ENCODE results near the gene PDGFA.

The PDGFA gene

GRCh38 chr7:505171-505570 is 14.5 kb downstream of the PDGFA start:
- DNase-seq (ENCODE audit: low read depth in 1 of 2, low spot score in 1 of 2), result no peak

- DNase-seq (ENCODE audit: low read depth in 1 of 2, low spot score in 1 of 2), result no peak
Observed at GRCh38 chr7:504221-505111, 15.2 kb downstream of the PDGFA start.

GRCh38 chr7:503575-504111 is 16.0 kb downstream of the PDGFA start:
- DNase-seq (ENCODE audit: low read depth in 1 of 2, low spot score in 1 of 2), result no peak

GRCh38 chr7:502296-502695 is 17.4 kb downstream of the PDGFA start:
- DNase-seq (ENCODE audit: low read depth in 1 of 2, low spot score in 1 of 2), result no peak

- DNase-seq (ENCODE audit: low read depth in 1 of 2, low spot score in 1 of 2), result no peak
Observed at GRCh38 chr7:501526-501925, 18.1 kb downstream of the PDGFA start.

GRCh38 chr7:500521-501420 is 18.9 kb downstream of the PDGFA start:
- DNase-seq (ENCODE audit: low read depth in 1 of 2, low spot score in 1 of 2), result no peak

GRCh38 chr7:499853-500485 is 19.7 kb downstream of the PDGFA start:
- no peak for DNase-seq (ENCODE audit: low read depth in 1 of 2, low spot score in 1 of 2)

- DNase-seq (ENCODE audit: low read depth in 1 of 2, low spot score in 1 of 2), result no peak
Observed at GRCh38 chr7:498678-499641, 20.7 kb downstream of the PDGFA start.

GRCh38 chr7:497946-498655 is 21.5 kb downstream of the PDGFA start:
- DNase-seq (ENCODE audit: low read depth in 1 of 2, low spot score in 1 of 2), result no peak

GRCh38 chr7:497346-497745 is 22.3 kb downstream of the PDGFA start:
- no peak for DNase-seq (ENCODE audit: low read depth in 1 of 2, low spot score in 1 of 2)

GRCh38 chr7:496528-497295 is 22.9 kb downstream of the PDGFA start:
- no peak for DNase-seq (ENCODE audit: low read depth in 1 of 2, low spot score in 1 of 2)

GRCh38 chr7:495761-496321 is 23.8 kb downstream of the PDGFA start:
- no peak for DNase-seq (ENCODE audit: low read depth in 1 of 2, low spot score in 1 of 2)

- no peak for DNase-seq (ENCODE audit: low read depth in 1 of 2, low spot score in 1 of 2)
Observed at GRCh38 chr7:495326-495725, 24.3 kb downstream of the PDGFA start.

GRCh38 chr7:494906-495305 is 24.7 kb downstream of the PDGFA start:
- no peak for DNase-seq (ENCODE audit: low read depth in 1 of 2, low spot score in 1 of 2)

- DNase-seq (ENCODE audit: low read depth in 1 of 2, low spot score in 1 of 2), result no peak
Observed at GRCh38 chr7:494259-494687, 25.4 kb downstream of the PDGFA start.

- DNase-seq (ENCODE audit: low read depth in 1 of 2, low spot score in 1 of 2), result no peak
Observed at GRCh38 chr7:493661-494251, 25.9 kb downstream of the PDGFA start.

- DNase-seq (ENCODE audit: low read depth in 1 of 2, low spot score in 1 of 2), result no peak
Observed at GRCh38 chr7:492714-493065, 27.0 kb downstream of the PDGFA start.

Measured in activated T-helper 1 cell treated with anti-CD3 and anti-CD28 coated beads, Interleukin-2, amount 50 U/mL, for 16 hours (primary cell).